ENCODE results near the gene CAPN10.

Gene CAPN10

GRCh38 chr2:240598311-240598911, 11.9 kb downstream of the CAPN10 start:
- H3K4me1 ChIP-seq (ENCODE audit: control extremely low read depth in 1 of 4, control insufficient read depth in 4 of 4, insufficient read depth in 4 of 4, low read length in 3 of 4): no peaks in the 10 kb centered on the region
- no peaks in the 10 kb centered on the region for H3K9me3 ChIP-seq (ENCODE audit: control extremely low read depth in 1 of 5, control insufficient read depth in 4 of 5, insufficient read depth in 2 of 5, low read depth in 1 of 5, low read length in 4 of 5)
- H3K4me3 ChIP-seq (ENCODE audit: control insufficient read depth in 1 of 7, extremely low read depth in 1 of 7, insufficient read depth in 4 of 7, low read depth in 2 of 7, low read length in 6 of 7): no peak overlapping the region
- CTCF ChIA-PET: no interaction called here
- DNase-seq: no peak
- H3K27me3 ChIP-seq (replicated peaks in 2 of 5; ENCODE audit: control insufficient read depth in 4 of 5, insufficient read depth in 5 of 5, low read length in 4 of 5): no peaks in the 10 kb centered on the region
- POLR2A ChIA-PET: no interaction called here
- no peak overlapping the region for H3K27ac ChIP-seq (ENCODE audit: insufficient read depth in 1 of 2, low read depth in 1 of 2, low read length in 2 of 2, poor library complexity in 1 of 2, severe bottlenecking in 2 of 2)
- 98% methylated on average over 11 of the region's 17 CpGs for WGBS (ENCODE audit: insufficient coverage)
- peaks cover 6 to 49% (median 16%) of the 10 kb centered on the region in 4 experiments for H3K36me3 ChIP-seq (ENCODE audit: control insufficient read depth in 4 of 4, insufficient read depth in 4 of 4, low read length in 3 of 4)

GRCh38 chr2:240599141-240599583, 12.6 kb downstream of the CAPN10 start:
- WGBS (ENCODE audit: insufficient coverage): 97% methylated on average over 11 of the region's 11 CpGs
- Histone ChIP-seq H3K4me1 (ENCODE audit: control extremely low read depth in 1 of 4, control insufficient read depth in 4 of 4, insufficient read depth in 4 of 4, low read length in 3 of 4) (no peaks in the 10 kb centered on the region), H3K27ac (ENCODE audit: insufficient read depth in 1 of 2, low read depth in 1 of 2, low read length in 2 of 2, poor library complexity in 1 of 2, severe bottlenecking in 2 of 2) (no peak overlapping the region), H3K9me3 (ENCODE audit: control extremely low read depth in 1 of 5, control insufficient read depth in 4 of 5, insufficient read depth in 2 of 5, low read depth in 1 of 5, low read length in 4 of 5) (no peaks in the 10 kb centered on the region), H3K27me3 (replicated peaks in 2 of 5; ENCODE audit: control insufficient read depth in 4 of 5, insufficient read depth in 5 of 5, low read length in 4 of 5) (no peaks in the 10 kb centered on the region), H3K4me3 (ENCODE audit: control insufficient read depth in 1 of 7, extremely low read depth in 1 of 7, insufficient read depth in 4 of 7, low read depth in 2 of 7, low read length in 6 of 7) (no peak overlapping the region), H3K36me3 (ENCODE audit: control insufficient read depth in 4 of 4, insufficient read depth in 4 of 4, low read length in 3 of 4) (peaks cover 6 to 46% (median 11%) of the 10 kb centered on the region in 4 experiments)
- ChIA-PET CTCF (interaction anchor here (1.2 kb wide), 1 partner anchor 12 kb away, joined by 3 read pairs; the partner anchor contains the start of gene CAPN10), POLR2A (no interaction called here)
- no peak for DNase-seq

GRCh38 chr2:240600451-240600961, 14.0 kb downstream of the CAPN10 start:
- 93% methylated on average over 13 of the region's 16 CpGs for WGBS (ENCODE audit: insufficient coverage)
- no peak overlapping the region for H3K27ac ChIP-seq (ENCODE audit: insufficient read depth in 1 of 2, low read depth in 1 of 2, low read length in 2 of 2, poor library complexity in 1 of 2, severe bottlenecking in 2 of 2)
- peaks cover 6 to 42% (median 11%) of the 10 kb centered on the region in 4 experiments for H3K36me3 ChIP-seq (ENCODE audit: control insufficient read depth in 4 of 4, insufficient read depth in 4 of 4, low read length in 3 of 4)
- ChIA-PET POLR2A (no interaction called here), CTCF (interaction anchor here (1.2 kb wide), 1 partner anchor 14 kb away, joined by 3 read pairs; the partner anchor contains the start of gene CAPN10)
- H3K27me3 ChIP-seq (replicated peaks in 2 of 5; ENCODE audit: control insufficient read depth in 4 of 5, insufficient read depth in 5 of 5, low read length in 4 of 5): no peaks in the 10 kb centered on the region
- no peak for DNase-seq
- no peak overlapping the region for H3K4me3 ChIP-seq (ENCODE audit: control insufficient read depth in 1 of 7, extremely low read depth in 1 of 7, insufficient read depth in 4 of 7, low read depth in 2 of 7, low read length in 6 of 7)
- no peaks in the 10 kb centered on the region for H3K4me1 ChIP-seq (ENCODE audit: control extremely low read depth in 1 of 4, control insufficient read depth in 4 of 4, insufficient read depth in 4 of 4, low read length in 3 of 4)
- H3K9me3 ChIP-seq (ENCODE audit: control extremely low read depth in 1 of 5, control insufficient read depth in 4 of 5, insufficient read depth in 2 of 5, low read depth in 1 of 5, low read length in 4 of 5): no peaks in the 10 kb centered on the region

- WGBS (ENCODE audit: insufficient coverage): 91% methylated on average over 20 of the region's 20 CpGs
- H3K4me3 ChIP-seq (ENCODE audit: control insufficient read depth in 1 of 7, extremely low read depth in 1 of 7, insufficient read depth in 4 of 7, low read depth in 2 of 7, low read length in 6 of 7): no peak overlapping the region
- H3K27ac ChIP-seq (ENCODE audit: insufficient read depth in 1 of 2, low read depth in 1 of 2, low read length in 2 of 2, poor library complexity in 1 of 2, severe bottlenecking in 2 of 2): no peak overlapping the region
- ChIA-PET POLR2A (no interaction called here), CTCF (no interaction called here)
- DNase-seq: no peak
- H3K4me1 ChIP-seq (ENCODE audit: control extremely low read depth in 1 of 4, control insufficient read depth in 4 of 4, insufficient read depth in 4 of 4, low read length in 3 of 4): no peaks in the 10 kb centered on the region
- peaks cover 4 to 37% (median 9%) of the 10 kb centered on the region in 4 experiments for H3K36me3 ChIP-seq (ENCODE audit: control insufficient read depth in 4 of 4, insufficient read depth in 4 of 4, low read length in 3 of 4)
- H3K9me3 ChIP-seq (ENCODE audit: control extremely low read depth in 1 of 5, control insufficient read depth in 4 of 5, insufficient read depth in 2 of 5, low read depth in 1 of 5, low read length in 4 of 5): no peaks in the 10 kb centered on the region
- no peaks in the 10 kb centered on the region for H3K27me3 ChIP-seq (replicated peaks in 2 of 5; ENCODE audit: control insufficient read depth in 4 of 5, insufficient read depth in 5 of 5, low read length in 4 of 5)
Observed at GRCh38 chr2:240601061-240601830, 14.7 kb downstream of the CAPN10 start.

GRCh38 chr2:240601831-240602160, 15.3 kb downstream of the CAPN10 start:
- CTCF ChIA-PET: no interaction called here
- DNase-seq: no peak
- POLR2A ChIA-PET: no interaction called here
- H3K4me3 ChIP-seq (ENCODE audit: control insufficient read depth in 1 of 7, extremely low read depth in 1 of 7, insufficient read depth in 4 of 7, low read depth in 2 of 7, low read length in 6 of 7): no peak overlapping the region
- no peak overlapping the region for H3K27ac ChIP-seq (ENCODE audit: insufficient read depth in 1 of 2, low read depth in 1 of 2, low read length in 2 of 2, poor library complexity in 1 of 2, severe bottlenecking in 2 of 2)
- H3K27me3 ChIP-seq (replicated peaks in 2 of 5; ENCODE audit: control insufficient read depth in 4 of 5, insufficient read depth in 5 of 5, low read length in 4 of 5): no peaks in the 10 kb centered on the region
- WGBS (ENCODE audit: insufficient coverage): 97% methylated on average over 11 of the region's 11 CpGs
- no peaks in the 10 kb centered on the region for H3K4me1 ChIP-seq (ENCODE audit: control extremely low read depth in 1 of 4, control insufficient read depth in 4 of 4, insufficient read depth in 4 of 4, low read length in 3 of 4)
- peaks cover 1 to 33% (median 8%) of the 10 kb centered on the region in 4 experiments for H3K36me3 ChIP-seq (ENCODE audit: control insufficient read depth in 4 of 4, insufficient read depth in 4 of 4, low read length in 3 of 4)
- no peaks in the 10 kb centered on the region for H3K9me3 ChIP-seq (ENCODE audit: control extremely low read depth in 1 of 5, control insufficient read depth in 4 of 5, insufficient read depth in 2 of 5, low read depth in 1 of 5, low read length in 4 of 5)

GRCh38 chr2:240602266-240603050, 15.9 kb downstream of the CAPN10 start:
- H3K36me3 ChIP-seq (ENCODE audit: control insufficient read depth in 4 of 4, insufficient read depth in 4 of 4, low read length in 3 of 4): peaks cover 0 to 33% (median 8%) of the 10 kb centered on the region in 4 experiments
- H3K27ac ChIP-seq (ENCODE audit: insufficient read depth in 1 of 2, low read depth in 1 of 2, low read length in 2 of 2, poor library complexity in 1 of 2, severe bottlenecking in 2 of 2): no peak overlapping the region
- WGBS (ENCODE audit: insufficient coverage): 92% methylated on average over 28 of the region's 32 CpGs
- CTCF ChIA-PET: no interaction called here
- no peak for DNase-seq
- H3K27me3 ChIP-seq (replicated peaks in 2 of 5; ENCODE audit: control insufficient read depth in 4 of 5, insufficient read depth in 5 of 5, low read length in 4 of 5): no peaks in the 10 kb centered on the region
- no peaks in the 10 kb centered on the region for H3K4me1 ChIP-seq (ENCODE audit: control extremely low read depth in 1 of 4, control insufficient read depth in 4 of 4, insufficient read depth in 4 of 4, low read length in 3 of 4)
- no peaks in the 10 kb centered on the region for H3K9me3 ChIP-seq (ENCODE audit: control extremely low read depth in 1 of 5, control insufficient read depth in 4 of 5, insufficient read depth in 2 of 5, low read depth in 1 of 5, low read length in 4 of 5)
- POLR2A ChIA-PET: no interaction called here
- H3K4me3 ChIP-seq (ENCODE audit: control insufficient read depth in 1 of 7, extremely low read depth in 1 of 7, insufficient read depth in 4 of 7, low read depth in 2 of 7, low read length in 6 of 7): no peak overlapping the region

Data from common myeloid progenitor, CD34-positive (primary cell).